Liver (tissue), 3 donors: ENCODE measurements around the gene SH3PXD2B.

Experiments used
- CTCF ChIP-seq: fragments of 150-350 bp; IDR thresholded peaks from 2 replicates; pipeline ENCODE4 v1.5.1; 2017; ENCODE audit warnings: improper control_type of control experiment, low read depth, low read length; ENCODE audit not compliant: missing input control
- EGR1 ChIP-seq, 2 donors: IDR thresholded peaks; 2 replicates each; pipeline ENCODE4 v1.6.1; 2016 to 2018; ENCODE audit warnings: antibody characterized with exemption in 2 of 2, low read depth in 2 of 2
- HNF4G ChIP-seq: IDR thresholded peaks from 2 replicates; pipeline ENCODE4 v1.6.1; 2016; ENCODE audit warnings: antibody characterized with exemption
- JUND ChIP-seq, 2 donors: IDR thresholded peaks; 2 replicates each; pipeline ENCODE4 v1.6.1; 2016; ENCODE audit warnings: antibody characterized with exemption in 2 of 2
- MAX ChIP-seq: IDR thresholded peaks from 2 replicates; pipeline ENCODE4 v1.6.1; 2016; ENCODE audit warnings: antibody characterized with exemption
- REST ChIP-seq: IDR thresholded peaks from 2 replicates; pipeline ENCODE4 v1.6.1; 2016; ENCODE audit warnings: antibody characterized with exemption, mild to moderate bottlenecking
- RXRA ChIP-seq, 2 donors: IDR thresholded peaks; 2 replicates each; pipeline ENCODE4 v1.6.1; 2017 to 2018; ENCODE audit warnings: antibody characterized with exemption in 2 of 2, mild to moderate bottlenecking in 1 of 2
- TAF1 ChIP-seq: conservative IDR thresholded peaks from 2 replicates; pipeline ENCODE4 v1.6.1; 2016; ENCODE audit warnings: antibody characterized with exemption, mild to moderate bottlenecking
- YY1 ChIP-seq: IDR thresholded peaks from 2 replicates; pipeline ENCODE4 v1.6.1; 2016; ENCODE audit warnings: antibody characterized with exemption, mild to moderate bottlenecking
- donor health status: healthy.
- donor health status: healthy.

GRCh38 chr5:172347496-172348052 lies 106.8 kb downstream of the SH3PXD2B start:
- TF ChIP-seq CTCF: no peak
- TF ChIP-seq TAF1: no peak
- no peak for TF ChIP-seq REST
- TF ChIP-seq YY1: no peak
- TF ChIP-seq HNF4G: no peak
- no peak for TF ChIP-seq EGR1 (IDR thresholded peaks at IDR 0.05; ENCODE audit: low read depth in 2 of 2)
- TF ChIP-seq JUND (IDR thresholded peaks at IDR 0.05): no peak
- TF ChIP-seq MAX: no peak
- no peak for TF ChIP-seq RXRA (IDR thresholded peaks at IDR 0.05)
